ENCODE data around the gene ZNF141.
"Not testable (repeated sequence)": the region's sequence is repeated elsewhere in the genome, so short reads cannot be mapped to it uniquely, and the experiment has no call there.

ZNF141 gene

GRCh38 chr4:385934-386707 lies 48.5 kb downstream of the ZNF141 start:
- no peak for DNase-seq

- DNase-seq = no peak
Observed at GRCh38 chr4:386708-387105, 49.1 kb downstream of the ZNF141 start.

- DNase-seq = no peak
Observed at GRCh38 chr4:404006-404405, 66.4 kb downstream of the ZNF141 start.

GRCh38 chr4:408321-408720 lies 70.7 kb downstream of the ZNF141 start:
- not testable (repeated sequence) for DNase-seq

- DNase-seq = no peak
Observed at GRCh38 chr4:422587-422986, 85.0 kb downstream of the ZNF141 start.
